Measurements from ENCODE around the gene RPL13.

DNA sequence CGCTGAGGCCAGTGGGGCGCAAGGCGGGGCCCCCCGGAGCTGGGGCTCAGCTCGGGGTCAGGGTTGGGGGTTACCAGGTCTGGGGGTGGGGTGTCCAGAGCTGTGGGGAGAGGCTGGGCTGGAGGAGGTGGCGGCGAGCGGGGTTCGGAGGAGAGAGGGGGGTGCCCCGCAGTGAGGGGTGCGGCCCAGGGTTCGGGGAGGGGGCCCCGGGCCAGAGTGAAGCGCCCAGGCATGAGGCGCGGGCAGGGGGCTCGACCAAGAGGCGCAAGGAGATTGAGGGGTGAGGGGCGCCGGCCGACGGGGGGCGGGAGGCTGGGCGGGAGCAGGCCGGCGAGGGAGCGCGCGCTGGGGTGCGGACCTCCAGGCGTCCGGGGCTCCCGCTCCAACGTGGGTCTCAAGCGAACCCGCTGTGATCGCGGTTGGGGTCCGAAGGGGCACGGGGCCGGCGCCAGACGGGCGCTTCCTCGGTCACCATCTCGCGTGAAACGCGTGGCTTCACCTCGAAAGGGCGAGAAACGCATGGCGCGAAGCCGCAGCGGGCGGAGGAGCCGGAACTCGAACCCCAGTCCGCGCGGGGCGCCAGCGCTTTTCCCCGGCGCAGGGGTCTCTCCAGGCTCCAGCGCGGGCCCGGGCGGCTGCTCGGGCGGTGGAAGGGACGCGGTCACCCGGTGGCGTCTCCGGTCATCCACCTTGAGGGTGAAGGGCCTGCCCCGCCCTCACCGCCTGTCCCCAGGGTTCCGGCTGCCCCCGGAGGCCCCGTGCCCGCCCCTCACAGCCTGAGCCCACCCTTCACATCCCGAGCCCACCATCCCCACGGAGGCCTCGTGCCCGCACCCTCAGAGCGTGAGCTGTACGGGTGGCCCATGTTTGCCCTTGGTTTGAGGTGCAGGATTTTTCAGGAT lies 15.9 kb downstream of the RPL13 start:
- TF ChIP-seq CTCF (IDR thresholded peaks at IDR 0.05) (no peak), POLR2A (IDR thresholded peaks at IDR 0.05) (no peak)

All from thyroid gland (tissue), 4 donors.